ENCODE results near the gene DHRS13.
"Not testable (repeated sequence)": the region's sequence is repeated elsewhere in the genome, so short reads cannot be mapped to it uniquely, and the experiment has no call there.

Gene DHRS13

GRCh38 chr17:28903546-28903841 is 615 bp upstream of the DHRS13 start:
- not testable (repeated sequence) for DNase-seq (ENCODE audit: low read depth)

DNA sequence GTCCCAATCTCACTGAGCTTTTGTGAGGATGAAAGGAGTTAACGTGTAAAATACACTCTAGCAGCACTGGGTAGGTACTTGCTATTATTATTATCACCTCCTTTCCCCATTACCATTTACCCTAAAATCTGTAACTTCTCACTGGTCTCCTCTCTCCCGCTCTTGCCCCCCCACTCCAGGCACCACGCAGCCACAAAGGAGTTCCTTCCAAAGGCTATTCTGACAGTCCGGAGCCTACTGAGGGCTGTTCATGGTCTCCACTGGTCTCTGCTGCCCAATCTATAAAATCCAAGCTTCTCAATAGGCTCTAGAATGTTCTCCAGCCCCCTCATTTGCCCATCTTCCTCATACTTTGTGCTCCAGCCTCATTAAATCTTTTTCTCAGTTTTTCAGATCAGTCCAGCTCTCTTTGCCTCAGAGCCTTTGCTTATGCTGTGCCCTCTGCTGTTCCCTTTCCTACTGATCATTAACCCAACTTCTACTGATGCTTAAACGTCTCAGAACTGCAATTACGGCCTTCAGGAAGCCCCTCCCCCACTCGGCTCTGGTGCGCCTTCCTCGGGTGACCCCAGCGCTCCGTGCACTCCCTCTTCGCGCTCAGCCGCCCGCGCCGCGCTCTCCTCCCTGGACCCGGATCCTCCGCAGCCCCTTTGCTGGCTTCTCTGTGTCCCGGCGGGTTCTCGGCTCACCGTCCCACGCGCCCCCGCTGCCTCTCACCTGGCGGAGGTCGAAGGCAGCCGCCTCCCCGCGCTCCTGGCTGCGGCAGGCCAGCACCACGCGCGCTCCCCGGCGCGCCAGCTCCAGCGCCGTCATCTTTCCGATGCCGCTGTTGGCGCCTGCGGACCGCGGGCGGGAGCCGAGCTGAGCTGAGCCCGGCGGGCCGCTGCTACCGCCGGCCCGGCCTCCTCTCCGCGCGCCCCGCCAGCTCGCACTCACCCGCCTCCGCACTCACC is 737 bp downstream of the DHRS13 start:
- peak; percentile 10 for DNase-seq (ENCODE audit: low read depth)

DNA sequence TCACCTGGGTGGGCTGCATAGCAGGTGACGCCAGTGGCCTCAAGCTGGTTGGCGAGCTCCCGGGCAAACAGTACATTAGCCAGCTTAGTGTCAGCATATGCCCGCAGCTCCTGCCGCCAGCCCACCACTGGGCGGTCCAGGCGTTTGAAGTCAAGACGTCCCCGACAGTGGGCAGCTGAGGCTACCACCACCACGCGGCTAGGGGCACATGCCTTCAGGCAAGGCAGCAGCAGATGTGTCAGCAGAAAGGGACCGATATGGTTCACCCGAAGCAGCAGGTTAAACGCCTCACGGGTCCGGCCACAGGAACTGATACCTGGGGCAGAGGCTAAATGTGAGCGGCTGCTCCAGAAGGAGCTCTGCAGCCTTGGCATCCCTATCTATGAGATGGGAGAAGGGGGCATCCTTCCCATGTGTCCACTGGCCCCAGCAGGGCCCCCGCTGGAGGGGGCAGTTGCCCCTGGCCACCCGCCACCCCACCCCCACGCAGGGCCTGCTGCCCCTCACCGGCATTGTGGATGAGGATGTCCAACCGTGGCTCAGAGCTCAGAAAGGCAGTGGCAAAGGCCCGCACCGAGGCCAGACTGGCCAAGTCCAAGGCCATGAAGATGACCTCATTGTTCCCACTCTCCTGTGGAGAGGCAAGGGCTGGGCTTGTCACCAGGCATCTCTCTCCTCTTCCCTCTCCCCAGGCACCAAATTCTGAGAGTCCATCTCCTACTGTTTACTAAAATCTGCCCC is 1.7 kb downstream of the DHRS13 start:
- no peak for DNase-seq (ENCODE audit: low read depth)

GRCh38 chr17:28899212-28899815 is 3.6 kb downstream of the DHRS13 start:
- DNase-seq (ENCODE audit: low read depth): no peak

DNA sequence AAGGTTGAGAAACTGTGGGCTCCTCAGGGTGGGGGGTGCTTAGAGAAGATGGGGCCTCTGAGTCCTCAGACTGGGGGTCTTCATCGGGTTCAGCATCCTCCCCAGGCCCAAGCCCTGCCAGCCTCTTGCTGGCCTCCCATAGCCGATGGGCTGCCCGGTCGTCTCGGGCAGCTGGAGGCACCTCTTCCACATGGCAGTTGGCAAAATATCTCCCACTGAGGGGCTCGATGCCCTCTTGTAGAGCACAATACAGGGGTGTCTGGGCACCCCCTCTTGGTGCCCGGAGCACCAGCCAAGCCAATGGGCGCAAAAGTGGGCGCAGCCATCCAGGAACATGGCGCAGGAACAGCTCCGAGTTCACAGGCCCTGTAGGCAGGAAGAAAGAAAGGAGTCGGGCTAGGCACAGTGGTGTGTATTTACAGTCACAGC is 4.3 kb downstream of the DHRS13 start:
- no peak for DNase-seq (ENCODE audit: low read depth)

GRCh38 chr17:28897769-28898526 is 4.9 kb downstream of the DHRS13 start:
- DNase-seq (ENCODE audit: low read depth): no peak

- peak; percentile 26 for DNase-seq (ENCODE audit: low read depth)
Measured at GRCh38 chr17:28896884-28897768, 5.8 kb downstream of the DHRS13 start, which contains the start of gene FLOT2. Gene FLOT2 (minus strand): TSS chr17:28897733. CDS start chr17:28897574, 159 bp downstream.

DNA sequence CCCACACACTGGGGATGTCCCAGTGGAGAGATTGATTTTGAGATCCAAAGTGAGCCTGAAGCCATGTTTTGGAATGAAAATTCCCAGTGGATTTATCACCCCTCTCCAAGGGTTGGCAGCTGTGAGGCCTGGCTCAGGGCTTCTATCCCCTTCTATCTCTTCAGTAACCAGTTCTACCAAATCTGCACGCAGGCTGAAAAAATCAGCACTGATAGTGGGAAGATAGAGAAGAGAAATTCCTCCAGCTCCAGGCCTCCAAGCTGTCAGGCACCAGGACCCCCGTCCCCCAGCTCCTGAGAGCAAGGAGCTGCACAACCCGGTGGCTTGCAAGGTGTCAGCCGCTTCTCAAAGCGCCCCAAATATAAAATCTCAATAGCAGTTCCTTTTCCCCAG is 6.4 kb downstream of the DHRS13 start:
- no peak for DNase-seq (ENCODE audit: low read depth)

GRCh38 chr17:28895794-28896447 is 7.0 kb downstream of the DHRS13 start:
- no peak for DNase-seq (ENCODE audit: low read depth)

- DNase-seq (ENCODE audit: low read depth): not testable (repeated sequence)
Measured at GRCh38 chr17:28893248-28894183, 9.4 kb downstream of the DHRS13 start.

DNA sequence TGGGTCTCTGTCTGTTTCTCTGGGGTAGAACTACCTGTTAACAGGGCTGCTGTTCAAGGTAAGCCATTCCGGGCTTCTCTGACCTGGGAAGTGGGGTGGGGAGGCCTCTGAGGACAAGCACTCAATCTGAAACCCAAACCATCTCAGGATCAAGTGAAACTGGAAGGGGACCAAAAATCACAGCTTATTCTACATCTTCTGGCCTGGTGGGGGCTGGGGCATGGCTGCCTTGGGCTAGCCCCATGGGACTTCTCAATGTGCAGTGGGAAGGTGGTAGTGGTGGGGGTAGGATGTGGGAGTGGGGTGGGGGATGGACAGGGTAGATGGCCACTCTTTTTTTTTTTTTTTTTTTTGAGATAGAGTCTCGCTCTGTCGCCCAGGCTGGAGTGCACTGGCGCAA is 10.9 kb downstream of the DHRS13 start:
- DNase-seq (ENCODE audit: low read depth): no peak

- DNase-seq (ENCODE audit: low read depth): no peak
Measured at GRCh38 chr17:28891201-28891600, 11.7 kb downstream of the DHRS13 start.

DNA sequence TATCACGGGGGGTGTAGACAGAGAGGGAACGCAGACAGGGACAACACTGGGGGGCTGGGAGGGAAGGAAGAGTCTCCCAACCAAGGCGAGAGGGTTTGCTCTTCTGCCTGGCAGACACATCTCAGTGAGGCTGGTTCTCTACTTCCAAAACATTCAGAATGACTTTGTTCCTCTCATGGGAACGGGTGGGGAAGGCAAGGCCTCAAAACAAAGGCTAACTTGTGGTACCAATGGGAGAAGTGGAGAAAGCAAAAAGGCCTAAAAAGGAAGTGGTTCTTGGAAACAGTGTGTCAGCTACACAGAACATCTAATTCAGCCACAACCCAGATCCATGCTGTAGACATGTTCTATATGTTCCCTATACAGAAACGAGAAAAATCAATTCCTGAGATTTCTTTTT is 12.9 kb downstream of the DHRS13 start:
- no peak for DNase-seq (ENCODE audit: low read depth)

GRCh38 chr17:28888832-28889231 is 14.0 kb downstream of the DHRS13 start:
- no peak for DNase-seq (ENCODE audit: low read depth)

DNA sequence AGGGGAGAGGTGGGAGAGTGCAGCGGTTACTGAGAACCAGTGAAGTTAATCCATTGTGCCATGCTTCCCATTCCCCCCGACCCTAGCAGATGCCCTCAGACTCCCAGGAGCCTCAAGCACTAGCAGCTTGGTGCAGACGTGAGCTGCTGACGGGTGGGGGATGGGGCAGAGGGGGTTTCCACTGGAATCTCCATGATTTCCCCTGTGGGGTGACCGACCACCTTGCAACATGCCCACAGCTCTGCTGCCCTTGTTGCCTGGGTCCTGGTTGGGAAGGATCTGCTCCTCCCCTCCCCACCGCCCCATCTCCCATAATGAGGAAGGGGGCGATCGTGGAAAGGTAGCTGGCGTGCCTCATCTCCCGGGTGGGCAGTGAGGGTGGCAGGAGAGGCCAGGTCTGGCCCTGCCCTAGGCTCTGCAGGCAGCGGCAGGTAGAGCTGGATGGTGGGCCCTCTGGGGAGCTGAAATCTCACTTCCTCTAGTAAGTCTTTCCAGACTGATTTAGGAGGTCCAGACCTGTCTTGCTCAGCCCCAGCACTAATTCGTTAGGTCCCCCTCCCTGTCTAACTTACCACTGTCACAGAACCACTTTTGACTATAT is 14.9 kb downstream of the DHRS13 start:
- no peak for DNase-seq (ENCODE audit: low read depth)

- no peak for DNase-seq (ENCODE audit: low read depth)
Measured at GRCh38 chr17:28885951-28886350, 16.9 kb downstream of the DHRS13 start.

- no peak for DNase-seq (ENCODE audit: low read depth)
Measured at GRCh38 chr17:28885363-28885762, 17.5 kb downstream of the DHRS13 start.

GRCh38 chr17:28883967-28884702 is 18.7 kb downstream of the DHRS13 start:
- no peak for DNase-seq (ENCODE audit: low read depth)

Measured in stimulated activated CD8-positive, alpha-beta memory T cell treated with anti-CD3 and anti-CD28 coated beads, Interleukin-15, amount 100 ng/mL, for 1 hour (primary cell).